Left ventricle myocardium inferior (tissue), 1 donor: ENCODE measurements around the gene CYGB. TPM values are rescaled to one million over a fixed set of nuclear protein-coding genes. Genes with fewer than 3 reads are reported as not detected.

Source experiments
- DNase-seq: peaks from one replicate; pipeline ENCODE4 v3.0.0-alpha.2; 2020
- H3K27ac ChIP-seq: fragments of 200-600 bp; replicated peaks from 2 replicates; pipeline ENCODE4 v1.8.0; 2021
- H3K27me3 ChIP-seq: fragments of 200-600 bp; 2 replicates; pipeline ENCODE4 v1.8.0; 2021; ENCODE audit warnings: low read depth
- H3K36me3 ChIP-seq: fragments of 200-600 bp; 2 replicates; pipeline ENCODE4 v1.8.0; 2021
- H3K4me1 ChIP-seq: fragments of 200-600 bp; 2 replicates; pipeline ENCODE4 v1.8.0; 2021
- H3K4me3 ChIP-seq: fragments of 200-600 bp; 2 replicates; pipeline ENCODE4 v1.8.0; 2021; ENCODE audit warnings: mild to moderate bottlenecking, moderate library complexity
- H3K9me3 ChIP-seq: fragments of 200-600 bp; replicated peaks from 2 replicates; pipeline ENCODE4 v1.8.0; 2021
- CTCF ChIP-seq: fragments of 200-600 bp; IDR thresholded peaks from 2 replicates; pipeline ENCODE4 v1.8.0; 2021; ENCODE audit warnings: antibody characterized with exemption, mild to moderate bottlenecking, borderline replicate concordance
- intact Hi-C: fragments of 100-400 bp; cut with micrococcal nuclease; formaldehyde crosslinking; loops from one replicate; pipeline ENCODE4 v1.11.0; 2022
- total RNA-seq: library from RNA; stranded (reverse); fragmentation: NEBNext Ultra II Directional; extraction: Animal tissue kit (Norgen Biotek cat#: 25700); gene quantifications from one replicate; pipeline ENCODE4 v1.2.1, GENCODE V29; 2021
- donor health status: DM: no; HTN: yes; CAD: no; lungs with severe emphysema.

Gene CYGB
- total RNA-seq, 1 donor from 2014 or later: 24.1 TPM

DNA sequence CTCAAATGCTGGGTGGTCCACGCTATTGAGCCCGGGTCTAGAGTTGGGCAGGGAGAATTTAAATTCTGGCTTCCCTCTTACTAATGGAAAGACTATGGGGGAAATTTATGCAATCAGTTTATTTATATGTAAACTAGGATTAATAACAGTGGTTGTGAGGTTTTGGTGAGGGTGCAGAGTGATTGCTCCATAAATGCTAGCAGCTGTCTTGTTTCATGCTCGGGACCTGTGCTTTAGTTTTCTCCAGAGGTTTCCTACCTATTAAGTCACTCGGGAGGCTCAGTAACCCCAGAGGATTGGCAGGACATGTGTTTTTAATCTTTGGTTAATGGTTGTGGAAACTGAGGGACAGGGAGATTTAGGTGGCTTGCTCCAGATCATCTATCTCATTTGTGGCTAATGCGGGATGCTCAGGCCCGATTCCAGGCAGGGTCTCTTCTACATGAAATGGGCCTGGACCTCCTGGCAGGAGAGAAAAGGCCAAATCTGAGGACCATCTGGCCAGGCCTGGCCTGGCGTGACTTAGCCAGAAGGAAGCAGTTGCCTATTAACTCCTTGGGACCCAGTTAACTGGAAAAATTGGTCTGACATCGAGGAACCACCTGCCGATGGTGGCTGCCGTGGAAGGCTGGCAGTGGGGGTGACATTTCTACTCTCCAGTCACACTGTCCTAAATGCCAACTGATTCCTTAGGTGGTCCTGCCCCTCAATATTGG is 4.4 kb upstream of the CYGB start:
- H3K27me3 ChIP-seq: peaks cover 16% of the 10 kb centered on the region
- TF ChIP-seq CTCF: no peak
- peaks cover 95% of the 10 kb centered on the region for H3K4me1 ChIP-seq
- no peaks in the 10 kb centered on the region for H3K9me3 ChIP-seq
- H3K27ac ChIP-seq: no peak overlapping the region
- intact Hi-C loops: no loop called here
- no peak overlapping the region for H3K4me3 ChIP-seq
- H3K36me3 ChIP-seq: no peaks in the 10 kb centered on the region
- peak; percentile 5 for DNase-seq

DNA sequence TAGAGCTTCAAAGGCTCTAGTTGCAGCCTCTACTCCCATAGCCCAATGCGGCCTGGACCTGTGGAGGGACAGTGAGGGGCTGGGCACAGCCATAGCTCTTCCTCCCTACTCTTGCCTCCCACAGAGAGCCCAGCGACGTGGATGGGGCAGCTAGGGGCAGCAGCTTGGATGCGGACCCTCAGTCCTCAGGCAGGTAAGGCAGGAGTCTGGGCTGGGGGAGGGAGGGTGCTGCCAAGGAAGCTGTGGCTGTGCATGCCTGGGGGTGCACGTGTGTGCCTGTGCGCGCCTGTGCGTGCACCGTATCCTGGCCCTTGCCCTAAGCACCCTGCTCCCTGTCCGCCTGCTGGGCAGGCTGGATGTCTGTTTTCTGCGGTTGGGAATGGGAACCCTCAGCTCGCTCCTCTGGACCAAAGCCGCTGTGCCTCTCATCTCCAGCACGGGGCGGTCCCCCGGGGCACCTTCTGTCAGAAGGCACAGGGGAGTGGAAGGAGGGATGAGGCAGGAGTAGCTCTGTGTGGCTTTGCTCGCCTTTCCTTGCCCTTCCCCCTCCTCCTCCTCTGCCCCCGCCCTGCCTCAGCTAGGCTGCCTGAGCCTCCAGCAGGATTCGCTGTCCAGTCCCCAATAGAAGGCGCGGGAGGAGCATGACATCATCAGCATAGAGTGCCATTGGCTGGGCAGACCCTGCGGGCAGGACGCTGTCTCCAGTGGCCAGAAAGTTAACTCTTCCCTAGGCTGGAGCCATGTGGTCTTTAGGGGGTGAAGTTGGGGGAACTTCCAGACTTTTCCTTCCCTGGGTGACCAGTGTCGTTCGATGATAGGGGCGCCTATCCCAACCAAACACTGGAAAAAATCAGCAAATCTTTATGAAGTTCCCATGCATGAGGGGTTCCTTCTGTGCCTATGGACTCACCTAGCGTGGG is 3.1 kb upstream of the CYGB start:
- peak; percentile 93 for DNase-seq
- H3K27me3 ChIP-seq: peaks cover 18% of the 10 kb centered on the region
- H3K4me3 ChIP-seq: peak overlapping the region; percentile 64
- H3K4me1 ChIP-seq: peaks cover 92% of the 10 kb centered on the region
- no peaks in the 10 kb centered on the region for H3K9me3 ChIP-seq
- TF ChIP-seq CTCF: peak; percentile 49
- H3K27ac ChIP-seq: peak overlapping the region; percentile 89
- H3K36me3 ChIP-seq: no peaks in the 10 kb centered on the region
- intact Hi-C loops: no loop called here

GRCh38 chr17:76539631-76540271 is 2.2 kb upstream of the CYGB start, which contains the start of gene PRCD:
Gene PRCD (plus strand): TSS chr17:76540044. CDS start chr17:76540142, 98 bp downstream.
- no peak for TF ChIP-seq CTCF
- Histone ChIP-seq H3K9me3 (no peaks in the 10 kb centered on the region), H3K4me1 (peaks cover 92% of the 10 kb centered on the region), H3K27ac (peak within 1 kb of the TSS; percentile 93), H3K27me3 (peaks cover 18% of the 10 kb centered on the region), H3K4me3 (peak within 1 kb of the TSS; percentile 73), H3K36me3 (no peaks in the 10 kb centered on the region)
- DNase-seq: peak; percentile 17
- intact Hi-C loops: no loop called here

DNA sequence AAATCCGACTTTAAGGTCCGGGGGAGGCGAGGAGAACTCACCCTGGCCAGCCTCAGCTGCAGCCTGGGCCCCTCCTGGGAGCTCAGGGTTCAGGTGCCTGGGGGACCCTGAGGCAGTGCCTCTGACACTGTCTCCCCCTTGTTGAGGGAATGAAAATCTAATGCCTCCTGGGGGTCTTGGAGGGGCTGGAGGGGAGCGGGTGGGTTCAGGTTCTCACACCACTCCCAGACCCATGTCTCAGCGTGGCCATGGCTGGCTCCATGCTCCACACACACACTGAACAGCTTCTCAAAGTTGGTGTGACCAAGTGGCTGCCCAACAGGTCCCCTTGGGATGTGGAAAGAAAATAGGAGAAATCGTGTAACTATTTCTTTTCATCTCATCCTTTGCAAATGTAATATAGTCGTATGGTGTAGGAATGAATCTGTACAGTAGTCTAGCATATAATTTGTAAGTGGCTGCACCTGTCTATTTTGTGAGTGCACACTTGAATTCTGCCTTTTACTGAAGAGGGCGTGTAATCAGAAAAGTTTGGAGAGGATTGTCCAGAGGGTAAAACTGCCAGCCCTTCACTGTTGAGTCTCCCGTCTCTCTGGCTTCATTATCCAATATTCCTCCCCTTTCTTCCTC is 1.5 kb upstream of the CYGB start:
- peaks cover 18% of the 10 kb centered on the region for H3K27me3 ChIP-seq
- H3K4me1 ChIP-seq: peaks cover 91% of the 10 kb centered on the region
- H3K36me3 ChIP-seq: no peaks in the 10 kb centered on the region
- H3K4me3 ChIP-seq: peak overlapping the region; percentile 73
- TF ChIP-seq CTCF: no peak
- peak; percentile 9 for DNase-seq
- intact Hi-C loops: no loop called here
- peak overlapping the region; percentile 93 for H3K27ac ChIP-seq
- no peaks in the 10 kb centered on the region for H3K9me3 ChIP-seq
